GM18909 (cell line): ENCODE results near the gene CAPN1.
"Not testable (repeated sequence)": the region's sequence is repeated elsewhere in the genome, so short reads cannot be mapped to it uniquely, and the experiment has no call there.

Source experiments
- ATAC-seq: cut with Tn5 transposase; IDR thresholded peaks from one replicate; pipeline ENCODE4 v1.9.1; 2021; ENCODE audit warnings: mild to moderate bottlenecking; ENCODE audit not compliant: unreplicated experiment, poor library complexity

The CAPN1 gene

GRCh38 chr11:65214212-65214845, 32.6 kb downstream of the CAPN1 start:
- ATAC-seq, result no peak

- ATAC-seq, result no peak
Observed at GRCh38 chr11:65215441-65216076, 33.8 kb downstream of the CAPN1 start.

- ATAC-seq, result no peak
Observed at GRCh38 chr11:65216830-65217229, 35.1 kb downstream of the CAPN1 start.

- no peak for ATAC-seq
Observed at GRCh38 chr11:65217441-65218423, 36.0 kb downstream of the CAPN1 start.

- ATAC-seq, result no peak
Observed at GRCh38 chr11:65218446-65218845, 36.7 kb downstream of the CAPN1 start.

- ATAC-seq, result no peak
Observed at GRCh38 chr11:65219930-65220213, 38.1 kb downstream of the CAPN1 start.

- ATAC-seq, result no peak
Observed at GRCh38 chr11:65221026-65221425, 39.3 kb downstream of the CAPN1 start.

- no peak for ATAC-seq
Observed at GRCh38 chr11:65223011-65223410, 41.3 kb downstream of the CAPN1 start.

GRCh38 chr11:65224930-65225278, 43.2 kb downstream of the CAPN1 start:
- ATAC-seq, result no peak

- no peak for ATAC-seq
Observed at GRCh38 chr11:65225279-65226102, 43.8 kb downstream of the CAPN1 start.

- no peak for ATAC-seq
Observed at GRCh38 chr11:65226103-65226442, 44.3 kb downstream of the CAPN1 start.

- no peak for ATAC-seq
Observed at GRCh38 chr11:65227879-65228278, 46.2 kb downstream of the CAPN1 start.

- no peak for ATAC-seq
Observed at GRCh38 chr11:65236194-65237059, 54.7 kb downstream of the CAPN1 start.

- ATAC-seq, result not testable (repeated sequence)
Observed at GRCh38 chr11:65238302-65238701, 56.6 kb downstream of the CAPN1 start.

GRCh38 chr11:65241134-65241533, 59.4 kb downstream of the CAPN1 start:
- ATAC-seq, result no peak

GRCh38 chr11:65241692-65242091, 60.0 kb downstream of the CAPN1 start:
- ATAC-seq, result no peak

GRCh38 chr11:65242389-65242788, 60.7 kb downstream of the CAPN1 start:
- ATAC-seq, result no peak

- no peak for ATAC-seq
Observed at GRCh38 chr11:65243797-65244196, 62.1 kb downstream of the CAPN1 start.

- ATAC-seq, result not testable (repeated sequence)
Observed at GRCh38 chr11:65245046-65245445, 63.3 kb downstream of the CAPN1 start.

- ATAC-seq, result no peak
Observed at GRCh38 chr11:65246506-65246905, 64.8 kb downstream of the CAPN1 start.
